Ectodermal cell (in vitro differentiated cells): Measurements from ENCODE around the gene IFT80. TPM values are rescaled to one million over a fixed set of nuclear protein-coding genes. Genes with fewer than 3 reads are reported as not detected.

Source experiments
- H3K27ac ChIP-seq: 2 replicates; pipeline ENCODE4 v1.7.0; 2013; ENCODE audit warnings: mild to moderate bottlenecking, low read depth, low read length; ENCODE audit not compliant: insufficient read depth, poor library complexity, severe bottlenecking
- H3K27me3 ChIP-seq: 2 replicates; pipeline ENCODE4 v1.7.0; 2013; ENCODE audit warnings: mild to moderate bottlenecking, low read length; ENCODE audit not compliant: insufficient read depth, control insufficient read depth, poor library complexity, severe bottlenecking
- H3K36me3 ChIP-seq: one replicate; pipeline ENCODE4 v1.7.0; 2013; ENCODE audit warnings: low read length; ENCODE audit not compliant: control insufficient read depth, insufficient read depth
- H3K4me1 ChIP-seq: one replicate; pipeline ENCODE4 v1.7.0; 2013; ENCODE audit warnings: low read length; ENCODE audit not compliant: control insufficient read depth, insufficient read depth
- H3K4me3 ChIP-seq: 2 replicates; pipeline ENCODE4 v1.7.0; 2013; ENCODE audit warnings: low read depth, low read length, control low read depth; ENCODE audit not compliant: insufficient read depth
- H3K9me3 ChIP-seq: 2 replicates; pipeline ENCODE4 v1.7.0; 2013; ENCODE audit warnings: mild to moderate bottlenecking, low read length, moderate library complexity; ENCODE audit not compliant: control insufficient read depth
- WGBS, 2 experiments: methylation state at CpG; one replicate each; pipeline ENCODE4 v1.1.7; 2013; ENCODE audit warnings: missing lambda C conversion rate in 2 of 2; 5-methylcytosine and 5-hydroxymethylcytosine counted together
- polyA plus RNA-seq, 4 experiments: library from polyadenylated mRNA; stranded (reverse); fragments of 50-300 nt; gene quantifications; one replicate each; pipeline ENCODE4 v1.2.3, GENCODE V29; 2013

Gene IFT80
- 69.9 TPM for polyA plus RNA-seq (2013, experiment 1 of 4)
- 75.1 TPM for polyA plus RNA-seq (2013, experiment 2 of 4)
- 53.4 TPM for polyA plus RNA-seq (2013, experiment 3 of 4)
- 60.3 TPM for polyA plus RNA-seq (2013, experiment 4 of 4)

GRCh38 chr3:160399125-160400029 lies at the start of gene IFT80, which contains the start of gene SMC4:
TSS of gene IFT80 (minus strand) at chr3:160399225. CDS start at chr3:160384600, 14,625 bp downstream.
TSS of gene SMC4 (plus strand) at chr3:160399650. CDS start at chr3:160400827, 1,177 bp downstream.
- peak within 1 kb of the TSS; percentile 88 for H3K27ac ChIP-seq
- H3K4me3 ChIP-seq = peak within 1 kb of the TSS; percentile 90
- no peaks in the 10 kb centered on the region for H3K9me3 ChIP-seq
- H3K27me3 ChIP-seq = no peaks in the 10 kb centered on the region
- H3K4me1 ChIP-seq = peaks cover 3% of the 10 kb centered on the region
- no peaks in the 10 kb centered on the region for H3K36me3 ChIP-seq
- 0% methylated on average over 63 of the region's 63 CpGs for WGBS, 2 experiments

DNA sequence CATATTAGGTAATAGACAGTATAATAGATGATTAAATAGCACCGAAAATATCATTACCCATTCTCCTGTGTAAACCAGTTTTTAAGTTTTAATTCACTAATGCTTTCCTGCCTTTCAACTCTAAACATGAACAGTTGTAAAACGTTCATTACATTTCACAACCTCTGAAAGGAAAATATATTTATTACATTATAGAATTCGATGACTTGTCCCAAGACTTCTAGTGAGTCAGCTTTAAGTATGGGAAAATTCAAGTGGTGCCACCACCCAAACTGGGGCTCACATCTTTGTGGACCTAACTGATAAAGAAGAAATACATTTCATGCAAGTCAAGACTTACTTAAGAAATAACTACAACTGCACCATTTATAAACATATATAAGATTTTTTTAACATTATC lies 48.5 kb upstream of the IFT80 start:
- Histone ChIP-seq H3K4me3 (peak overlapping the region; percentile 11), H3K27me3 (peaks cover 4% of the 10 kb centered on the region), H3K27ac (no peak overlapping the region), H3K4me1 (no peaks in the 10 kb centered on the region), H3K36me3 (peaks cover 12% of the 10 kb centered on the region), H3K9me3 (no peaks in the 10 kb centered on the region)
- 80 to 82% methylated on average over 2 to 3 of the region's 3 CpGs for WGBS, 2 experiments

GRCh38 chr3:160446522-160447056 lies 47.6 kb upstream of the IFT80 start:
- Histone ChIP-seq H3K27me3 (peaks cover 4% of the 10 kb centered on the region), H3K36me3 (peaks cover 12% of the 10 kb centered on the region)
- 90 to 96% methylated on average over 10 to 12 of the region's 13 CpGs for WGBS, 2 experiments

DNA sequence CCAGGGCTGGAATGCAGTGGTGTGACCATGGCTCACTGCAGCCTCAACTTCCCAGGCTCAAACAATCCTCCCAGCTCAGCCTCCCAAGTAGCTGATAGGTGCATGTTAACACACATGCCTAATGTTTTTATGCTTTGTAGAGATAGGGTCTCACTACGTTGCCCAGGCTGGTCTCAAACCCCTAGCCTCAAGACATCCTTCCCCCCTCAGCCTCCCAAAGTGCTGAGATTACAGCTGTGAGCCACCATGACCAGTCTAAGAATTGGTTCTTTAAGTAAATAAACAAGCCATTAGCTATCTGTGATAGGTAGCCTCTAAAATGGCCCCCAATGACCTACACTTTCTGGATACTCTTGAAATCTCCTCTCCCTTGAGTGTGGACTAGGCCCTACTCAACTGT lies 46.8 kb upstream of the IFT80 start:
- Histone ChIP-seq H3K4me3 (no peak overlapping the region), H3K27ac (no peak overlapping the region), H3K4me1 (no peaks in the 10 kb centered on the region), H3K36me3 (peaks cover 12% of the 10 kb centered on the region), H3K27me3 (peaks cover 4% of the 10 kb centered on the region), H3K9me3 (no peaks in the 10 kb centered on the region)
- WGBS, 2 experiments = 91 to 100% methylated on average over 1 of the region's 1 CpG

More at GRCh38 chr3:160446522-160447056, 47.6 kb upstream of the IFT80 start:
- Histone ChIP-seq H3K9me3 (no peaks in the 10 kb centered on the region), H3K4me3 (peak overlapping the region; percentile 14), H3K4me1 (no peaks in the 10 kb centered on the region), H3K27ac (no peak overlapping the region)

DNA sequence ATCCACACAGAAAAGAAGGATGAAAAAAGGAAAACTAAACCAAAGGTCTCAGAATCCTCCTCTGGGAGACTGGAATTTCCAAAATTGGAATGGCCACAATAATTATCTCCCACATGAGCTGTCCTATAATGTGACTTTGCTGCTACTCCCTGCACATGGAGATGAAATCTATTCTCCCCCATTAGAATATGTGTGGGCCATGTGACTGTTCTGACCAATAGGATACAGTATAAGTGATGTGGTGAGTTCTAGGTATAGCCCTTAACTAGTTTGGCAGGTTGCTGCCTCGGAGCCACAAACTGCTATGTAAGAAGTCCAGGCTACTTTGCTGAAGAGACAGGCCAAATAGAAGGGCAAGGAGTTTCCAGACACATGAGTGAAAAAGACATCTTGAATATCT lies 45.4 kb upstream of the IFT80 start:
- Histone ChIP-seq H3K27ac (no peak overlapping the region), H3K4me1 (no peaks in the 10 kb centered on the region), H3K9me3 (no peaks in the 10 kb centered on the region), H3K4me3 (no peak overlapping the region), H3K36me3 (peaks cover 12% of the 10 kb centered on the region), H3K27me3 (no peaks in the 10 kb centered on the region)
- WGBS, 2 experiments = 91 to 94% methylated on average over 1 of the region's 1 CpG

GRCh38 chr3:160440687-160441086 lies 41.7 kb upstream of the IFT80 start:
- Histone ChIP-seq H3K36me3 (peaks cover 19% of the 10 kb centered on the region), H3K27ac (no peak overlapping the region), H3K4me3 (no peak overlapping the region), H3K27me3 (no peaks in the 10 kb centered on the region), H3K4me1 (no peaks in the 10 kb centered on the region), H3K9me3 (no peaks in the 10 kb centered on the region)
- WGBS, 2 experiments = 91% methylated on average over 7 of the region's 7 CpGs

DNA sequence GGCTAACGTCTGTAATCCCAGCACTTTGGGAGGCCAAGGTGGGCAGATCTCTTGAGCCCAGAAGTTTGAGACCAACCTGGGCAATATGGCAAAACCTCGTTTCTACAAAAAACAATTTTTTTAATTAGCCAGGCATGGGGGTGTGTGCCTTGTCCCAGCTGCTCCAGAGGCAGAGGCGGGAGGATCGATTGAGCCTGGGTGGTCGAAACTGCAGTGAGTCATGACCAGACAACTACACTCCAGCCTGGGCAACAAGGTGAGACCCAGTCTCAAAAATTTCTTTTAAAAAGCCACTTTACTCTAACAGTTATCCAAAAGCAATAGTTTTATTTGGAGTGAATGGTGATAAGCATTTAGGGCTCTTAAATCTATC lies 38.0 kb upstream of the IFT80 start:
- Histone ChIP-seq H3K36me3 (peaks cover 19% of the 10 kb centered on the region), H3K9me3 (no peaks in the 10 kb centered on the region), H3K4me3 (no peak overlapping the region), H3K4me1 (no peaks in the 10 kb centered on the region), H3K27me3 (no peaks in the 10 kb centered on the region), H3K27ac (no peak overlapping the region)
- 90 to 95% methylated on average over 5 of the region's 5 CpGs for WGBS, 2 experiments

DNA sequence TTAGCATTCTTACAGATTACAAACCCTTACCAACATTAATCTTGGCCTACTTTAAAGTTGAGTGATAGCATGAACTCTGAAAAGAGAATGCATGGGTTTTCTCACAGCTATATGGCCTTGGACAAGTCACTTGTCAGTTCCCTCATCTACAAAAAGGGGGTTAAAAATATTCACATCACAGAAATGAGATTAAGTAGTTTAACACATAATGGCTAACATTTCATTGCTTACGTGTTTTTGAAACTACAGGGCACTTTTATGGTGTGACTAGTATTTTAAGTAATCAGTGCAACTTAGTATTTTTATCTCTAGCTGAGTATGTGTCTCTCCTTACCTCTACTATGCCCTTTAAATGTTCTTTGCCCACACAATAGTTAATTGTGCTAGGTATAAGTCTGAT lies 36.7 kb upstream of the IFT80 start:
- Histone ChIP-seq H3K4me1 (no peaks in the 10 kb centered on the region), H3K4me3 (no peak overlapping the region), H3K9me3 (no peaks in the 10 kb centered on the region), H3K36me3 (peaks cover 30% of the 10 kb centered on the region), H3K27me3 (no peaks in the 10 kb centered on the region), H3K27ac (no peak overlapping the region)
- 100% methylated on average over 1 of the region's 1 CpG; no CpG with 5 or more reads in 1 of the 2 experiments for WGBS, 2 experiments

GRCh38 chr3:160435095-160435494 lies 36.1 kb upstream of the IFT80 start:
- 84 to 93% methylated on average over 2 of the region's 2 CpGs for WGBS, 2 experiments
- Histone ChIP-seq H3K4me3 (no peak overlapping the region), H3K36me3 (peaks cover 30% of the 10 kb centered on the region), H3K27ac (no peak overlapping the region), H3K9me3 (no peaks in the 10 kb centered on the region), H3K4me1 (no peaks in the 10 kb centered on the region), H3K27me3 (no peaks in the 10 kb centered on the region)

GRCh38 chr3:160434071-160434470 lies 35.0 kb upstream of the IFT80 start:
- WGBS, 2 experiments = 90 to 100% methylated on average over 2 of the region's 2 CpGs
- no peaks in the 10 kb centered on the region for H3K9me3 ChIP-seq
- H3K27ac ChIP-seq = no peak overlapping the region
- H3K36me3 ChIP-seq = peaks cover 33% of the 10 kb centered on the region
- no peaks in the 10 kb centered on the region for H3K4me1 ChIP-seq
- H3K27me3 ChIP-seq = no peaks in the 10 kb centered on the region
- no peak overlapping the region for H3K4me3 ChIP-seq
